SK-N-MC (cell line): Measurements from ENCODE around the gene TEX51.

Experiments used
- DNase-seq: peaks from one replicate; pipeline ENCODE4 v3.0.0-alpha.2; 2011; ENCODE audit warnings: low read depth, low spot score
- H3K27ac ChIP-seq: fragments of 200-600 bp; sonication (generic); 2 replicates; pipeline ENCODE4 v1.5.1; 2016; ENCODE audit warnings: mixed run types
- H3K36me3 ChIP-seq: fragments of 200-600 bp; sonication (generic); 2 replicates; pipeline ENCODE4 v1.6.1; 2017; ENCODE audit warnings: antibody characterized with exemption, low read length, mixed read lengths; ENCODE audit not compliant: insufficient read depth
- H3K4me3 ChIP-seq: fragments of 200-600 bp; sonication (generic); 2 replicates; pipeline ENCODE4 v1.5.1; 2016
- H3K9ac ChIP-seq: fragments of 200-600 bp; sonication (generic); 2 replicates; pipeline ENCODE4 v1.8.0; 2017; ENCODE audit warnings: mixed run types, mixed read lengths; ENCODE audit not compliant: insufficient read length
- H3K9me3 ChIP-seq: fragments of 200-600 bp; sonication (generic); 2 replicates; pipeline ENCODE4 v1.6.1; 2017; ENCODE audit warnings: low read depth, mild to moderate bottlenecking, antibody characterized with exemption, low read length, moderate library complexity, mixed read lengths
- EZH2 ChIP-seq: fragments of 200-600 bp; sonication (generic); IDR thresholded peaks from one replicate; pipeline ENCODE4 v1.6.1; 2017; ENCODE audit warnings: antibody characterized with exemption
- FOXP2 ChIP-seq: optimal IDR thresholded peaks from 2 replicates; pipeline ENCODE3; 2011; ENCODE audit warnings: mild to moderate bottlenecking, moderate library complexity; ENCODE audit not compliant: insufficient read depth; ENCODE audit errors: extremely low read length, control extremely low read depth
- POLR2AphosphoS5 ChIP-seq: IDR thresholded peaks from 2 replicates; pipeline ENCODE4 v1.6.1; 2012; ENCODE audit warnings: mild to moderate bottlenecking, low read depth, low read length, borderline replicate concordance

Gene TEX51

GRCh38 chr2:126943612-126944348 lies 45.1 kb downstream of the TEX51 start:
- H3K27ac ChIP-seq, result no peak overlapping the region
- no peak overlapping the region for H3K4me3 ChIP-seq
- no peak for DNase-seq
- H3K9ac ChIP-seq, result no peak overlapping the region
- TF ChIP-seq FOXP2 (no peak), POLR2AphosphoS5 (no peak), EZH2 (no peak)
- H3K36me3 ChIP-seq, result no peaks in the 10 kb centered on the region
- 0 out of 2 replicates have a peak, but pooled peaks cover 7% of the 10 kb centered on the region for H3K9me3 ChIP-seq

- Histone ChIP-seq H3K4me3 (no peak overlapping the region), H3K9ac (no peak overlapping the region), H3K36me3 (no peaks in the 10 kb centered on the region), H3K27ac (no peak overlapping the region), H3K9me3 (0 out of 2 replicates have a peak, but pooled peaks cover 7% of the 10 kb centered on the region)
- no peak for DNase-seq
- TF ChIP-seq EZH2 (no peak), FOXP2 (no peak), POLR2AphosphoS5 (no peak)
Measured at GRCh38 chr2:126945118-126945517, 46.4 kb downstream of the TEX51 start.

GRCh38 chr2:126946318-126947102 lies 47.8 kb downstream of the TEX51 start:
- TF ChIP-seq FOXP2, result no peak
- no peak for TF ChIP-seq POLR2AphosphoS5
- TF ChIP-seq EZH2, result no peak
- Histone ChIP-seq H3K27ac (no peak overlapping the region), H3K4me3 (no peak overlapping the region)

GRCh38 chr2:126947103-126947429 lies 48.4 kb downstream of the TEX51 start:
- TF ChIP-seq EZH2 (no peak), POLR2AphosphoS5 (no peak), FOXP2 (no peak)
- no peak overlapping the region for H3K27ac ChIP-seq

More at GRCh38 chr2:126946318-126947102, 47.8 kb downstream of the TEX51 start:
- 0 out of 2 replicates have a peak, but pooled peaks cover 7% of the 10 kb centered on the region for H3K9me3 ChIP-seq
- DNase-seq, result no peak
- H3K36me3 ChIP-seq, result no peaks in the 10 kb centered on the region
- no peak overlapping the region for H3K9ac ChIP-seq

GRCh38 chr2:126949775-126950174 lies 51.1 kb downstream of the TEX51 start:
- no peak for TF ChIP-seq POLR2AphosphoS5
- TF ChIP-seq EZH2, result no peak
- TF ChIP-seq FOXP2, result no peak
- no peak for DNase-seq
- Histone ChIP-seq H3K27ac (no peak overlapping the region), H3K9ac (no peak overlapping the region), H3K9me3 (no peaks in the 10 kb centered on the region), H3K36me3 (no peaks in the 10 kb centered on the region), H3K4me3 (no peak overlapping the region)

More at GRCh38 chr2:126947103-126947429, 48.4 kb downstream of the TEX51 start:
- Histone ChIP-seq H3K4me3 (no peak overlapping the region), H3K9me3 (0 out of 2 replicates have a peak, but pooled peaks cover 7% of the 10 kb centered on the region), H3K36me3 (no peaks in the 10 kb centered on the region), H3K9ac (no peak overlapping the region)
- no peak for DNase-seq

- Histone ChIP-seq H3K9ac (no peak overlapping the region), H3K4me3 (no peak overlapping the region), H3K9me3 (no peaks in the 10 kb centered on the region), H3K27ac (no peak overlapping the region), H3K36me3 (no peaks in the 10 kb centered on the region)
- no peak for TF ChIP-seq EZH2
- no peak for TF ChIP-seq FOXP2
- TF ChIP-seq POLR2AphosphoS5, result no peak
- DNase-seq, result no peak
Measured at GRCh38 chr2:126950504-126950903, 51.8 kb downstream of the TEX51 start.
